Body of pancreas (tissue), 4 donors: ENCODE measurements around the gene OR2T6.

Source experiments
- POLR2A ChIP-seq, 3 donors: fragments of 450-650 bp; IDR thresholded peaks; one replicate each; pipeline ENCODE4 v1.6.1; 2016; ENCODE audit warnings: antibody characterized with exemption in 3 of 3, mild to moderate bottlenecking in 2 of 3
- TF ChIP-seq, protein P1 (sequence below), 7 experiments: fragments of 450-650 bp in 4 of 7; fragments of 200-600 bp in 3 of 7; sonication (generic) in 3 of 7; IDR thresholded peaks; one replicate each; pipeline ENCODE4 v1.5.1; 2016 to 2019; ENCODE audit warnings: antibody characterized with exemption in 7 of 7

DNA sequence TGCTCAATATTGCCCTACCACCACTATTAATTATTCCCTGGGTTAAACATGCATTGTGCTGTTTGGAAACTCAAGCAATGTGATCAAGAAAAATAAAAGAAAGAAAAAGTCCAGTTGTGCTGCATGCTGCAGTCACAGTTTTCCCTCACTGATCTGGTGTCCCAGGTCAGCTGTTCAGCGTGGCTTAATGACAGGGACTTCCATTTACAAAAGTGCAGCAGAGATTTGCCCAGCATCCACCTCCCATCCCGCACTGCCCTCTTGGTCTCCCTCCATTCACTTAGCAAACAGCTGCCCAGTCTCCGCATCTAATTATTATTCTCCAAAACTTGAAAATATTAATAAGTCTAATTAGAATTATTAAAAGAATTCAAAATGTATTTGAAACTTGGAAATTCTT is 16.1 kb upstream of the OR2T6 start:
- TF ChIP-seq, protein P1, sequence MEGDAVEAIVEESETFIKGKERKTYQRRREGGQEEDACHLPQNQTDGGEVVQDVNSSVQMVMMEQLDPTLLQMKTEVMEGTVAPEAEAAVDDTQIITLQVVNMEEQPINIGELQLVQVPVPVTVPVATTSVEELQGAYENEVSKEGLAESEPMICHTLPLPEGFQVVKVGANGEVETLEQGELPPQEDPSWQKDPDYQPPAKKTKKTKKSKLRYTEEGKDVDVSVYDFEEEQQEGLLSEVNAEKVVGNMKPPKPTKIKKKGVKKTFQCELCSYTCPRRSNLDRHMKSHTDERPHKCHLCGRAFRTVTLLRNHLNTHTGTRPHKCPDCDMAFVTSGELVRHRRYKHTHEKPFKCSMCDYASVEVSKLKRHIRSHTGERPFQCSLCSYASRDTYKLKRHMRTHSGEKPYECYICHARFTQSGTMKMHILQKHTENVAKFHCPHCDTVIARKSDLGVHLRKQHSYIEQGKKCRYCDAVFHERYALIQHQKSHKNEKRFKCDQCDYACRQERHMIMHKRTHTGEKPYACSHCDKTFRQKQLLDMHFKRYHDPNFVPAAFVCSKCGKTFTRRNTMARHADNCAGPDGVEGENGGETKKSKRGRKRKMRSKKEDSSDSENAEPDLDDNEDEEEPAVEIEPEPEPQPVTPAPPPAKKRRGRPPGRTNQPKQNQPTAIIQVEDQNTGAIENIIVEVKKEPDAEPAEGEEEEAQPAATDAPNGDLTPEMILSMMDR (IDR thresholded peaks at IDR 0.05) = no peak
- TF ChIP-seq POLR2A (IDR thresholded peaks at IDR 0.05) = no peak
